K562 (cell line): ENCODE measurements around the gene PCDHGA5. TPM values are rescaled to one million over a fixed set of nuclear protein-coding genes. Genes with fewer than 3 reads are reported as not detected.

Experiments
- ATAC-seq: fragments of 200-7000 bp; cut with Tn5 transposase; 3 replicates; pipeline ENCODE4 v1.9.1; 2020; ENCODE audit warnings: moderate library complexity
- BruUV-seq: library from RNA; stranded (reverse); fragments of 400-500 nt; replicated peaks from 2 replicates; lab custom pipeline; 2021; lab: Mats Ljungman, UMichigan
- CTCF ChIA-PET: fragments of 300-600 bp; formaldehyde crosslinking; extraction: SDS; loops from one replicate; lab custom pipeline; 2021; ENCODE audit warnings: low intra/inter-chr PET ratio; lab: Yijun Ruan, JAX
- POLR2A ChIA-PET: fragments of 300-600, 350-650 bp; sonication (Branson Sonifier 250); formaldehyde crosslinking; extraction: SDS; loops from one replicate; lab custom pipeline; 2021; ENCODE audit warnings: antibody characterized with exemption, inconsistent platforms; lab: Yijun Ruan, JAX
- DNase-seq, 4 experiments: peaks; one replicate each; pipeline versions ENCODE4 v3.0.0 to v3.0.0-alpha.2; 2011 to 2018; ENCODE audit warnings: low spot score in 3 of 4, mixed read lengths in 3 of 4; ENCODE audit errors: extremely low read depth in 1 of 4
- FAIRE-seq: peaks from 2 replicates; lab custom pipeline; 2011; peaks lifted over from hg19 to GRCh38; lab: Jason Lieb, UNC
- H2AFZ ChIP-seq: 2 replicates; pipeline ENCODE4 v1.6.0; 2011; ENCODE audit warnings: low read depth, low read length, control low read depth, inconsistent platforms
- H3K27ac ChIP-seq: fragments of 200-600 bp; 3 replicates; pipeline ENCODE4 v1.8.0; 2011; ENCODE audit warnings: low read depth, mild to moderate bottlenecking, control low read depth, inconsistent platforms, low read length, moderate library complexity, mixed read lengths; ENCODE audit errors: extremely low read depth
- H3K27me3 ChIP-seq, 2 experiments: fragments of 300-600 bp in 1 of 2; 2 replicates in 1 of 2; 3 replicates in 1 of 2; pipeline versions ENCODE4 v1.6.0 to v1.8.0; 2011; ENCODE audit warnings: inconsistent platforms in 2 of 2, low read length in 2 of 2, mild to moderate bottlenecking in 1 of 2, mixed read lengths in 1 of 2, moderate library complexity in 1 of 2; ENCODE audit not compliant: control insufficient read depth in 2 of 2, insufficient read depth in 2 of 2
- H3K36me3 ChIP-seq: fragments of 300-600 bp; 3 replicates; pipeline ENCODE4 v1.8.0; 2011; ENCODE audit warnings: mild to moderate bottlenecking, low read length, inconsistent platforms; ENCODE audit not compliant: control insufficient read depth, insufficient read depth
- H3K4me1 ChIP-seq, 2 experiments: fragments of 200-600 bp in 1 of 2; replicated peaks in 1 of 2; 2 replicates in 1 of 2; 3 replicates in 1 of 2; pipeline versions ENCODE4 v1.5.1 to v1.8.0; 2011; ENCODE audit warnings: inconsistent platforms in 2 of 2, low read length in 2 of 2, mild to moderate bottlenecking in 1 of 2, mixed read lengths in 1 of 2, moderate library complexity in 1 of 2; ENCODE audit not compliant: control insufficient read depth in 2 of 2, insufficient read depth in 2 of 2
- H3K4me2 ChIP-seq: 2 replicates; pipeline ENCODE4 v1.6.1; 2011; ENCODE audit warnings: low read length, control low read depth, inconsistent platforms, mixed read lengths; ENCODE audit not compliant: insufficient read depth
- H3K4me3 ChIP-seq: fragments of 200-600 bp; sonication (generic), shearing (Covaris generic); 2 replicates; pipeline ENCODE4 v1.5.1; 2016; ENCODE audit warnings: control low read depth, inconsistent platforms
- H3K79me2 ChIP-seq: fragments of 200-600 bp; 3 replicates; pipeline ENCODE4 v1.8.0; 2011; ENCODE audit warnings: low read length, inconsistent platforms; ENCODE audit not compliant: control insufficient read depth, insufficient read depth
- H3K9ac ChIP-seq, 2 experiments: 2 replicates each; pipeline versions ENCODE4 v1.6.0 to v1.6.1; 2011; ENCODE audit warnings: low read depth in 2 of 2, low read length in 2 of 2, control low read depth in 1 of 2, inconsistent platforms in 1 of 2, mild to moderate bottlenecking in 1 of 2, mixed read lengths in 1 of 2; ENCODE audit not compliant: insufficient read depth in 1 of 2
- H3K9me1 ChIP-seq: one replicate; pipeline ENCODE4 v1.6.0; 2011; ENCODE audit warnings: inconsistent platforms, mild to moderate bottlenecking, low read length, moderate library complexity; ENCODE audit not compliant: control insufficient read depth, insufficient read depth
- H3K9me3 ChIP-seq: replicated peaks from 2 replicates; pipeline ENCODE4 v1.5.1; 2011; ENCODE audit warnings: low read depth, low read length, inconsistent platforms; ENCODE audit not compliant: control insufficient read depth, insufficient read depth
- H4K20me1 ChIP-seq: replicated peaks from 2 replicates; pipeline ENCODE4 v1.6.1; 2011; ENCODE audit warnings: low read length, inconsistent platforms, mixed read lengths; ENCODE audit not compliant: control insufficient read depth, insufficient read depth
- ARID3B ChIP-seq: fragments of 250-450 bp; sonication (Bioruptor Pico); IDR thresholded peaks from 2 replicates; pipeline ENCODE4 v1.4.0; 2020; ENCODE audit warnings: borderline replicate concordance
- ARNT ChIP-seq, 2 experiments: fragments of 450-650 bp; IDR thresholded peaks; 2 replicates each; pipeline ENCODE4 v1.6.1; 2016; ENCODE audit warnings: mild to moderate bottlenecking in 1 of 2
- ASH1L ChIP-seq: fragments of 450-650 bp; IDR thresholded peaks from 2 replicates; pipeline ENCODE4 v1.6.1; 2018; ENCODE audit warnings: borderline replicate concordance, mild to moderate bottlenecking, low read depth; ENCODE audit not compliant: partially characterized antibody
- CCAR2 ChIP-seq: fragments of 200-400 bp; formaldehyde crosslinking; IDR thresholded peaks from 2 replicates; pipeline ENCODE4 v1.6.1; 2017; ENCODE audit warnings: mild to moderate bottlenecking, low read depth, low read length
- ELK1 ChIP-seq: sonication (generic); formaldehyde crosslinking; IDR thresholded peaks from 2 replicates; pipeline ENCODE4 v1.8.1; 2022; ENCODE audit warnings: missing genetic modification reagents
- HDAC8 ChIP-seq: fragments of 450-650 bp; IDR thresholded peaks from 2 replicates; pipeline ENCODE4 v1.6.1; 2016; ENCODE audit warnings: mild to moderate bottlenecking, missing genetic modification characterization, moderate library complexity, missing compliant biosample characterization
- HLTF ChIP-seq: fragments of 450-650 bp; IDR thresholded peaks from 2 replicates; pipeline ENCODE4 v1.6.1; 2016
- HMG20B ChIP-seq: fragments of 250-450 bp; sonication (Bioruptor Pico); IDR thresholded peaks from 2 replicates; pipeline ENCODE4 v1.5.0; 2021; ENCODE audit warnings: mild to moderate bottlenecking
- TEAD1 ChIP-seq, 2 experiments: fragments of 450-650 bp in 1 of 2; sonication (generic) in 1 of 2; formaldehyde crosslinking; IDR thresholded peaks; 2 replicates each; pipeline versions ENCODE4 v1.4.0 to v1.8.0; 2020 to 2022; ENCODE audit warnings: mild to moderate bottlenecking in 2 of 2, missing genetic modification reagents in 1 of 2
- ZBTB11 ChIP-seq, 3 experiments: fragments of 200-800 bp in 1 of 3; fragments of 250-450 bp in 1 of 3; fragments of 450-650 bp in 1 of 3; sonication (Bioruptor Pico) in 1 of 3; sonication (Bioruptor generic) in 1 of 3; formaldehyde crosslinking in 1 of 3; IDR thresholded peaks; 2 replicates each; pipeline versions ENCODE4 v1.6.1 to v1.8.0; 2016 to 2022; ENCODE audit warnings: mild to moderate bottlenecking in 2 of 3, missing genetic modification characterization in 2 of 3, missing compliant biosample characterization in 1 of 3, moderate library complexity in 1 of 3
- ZBTB33 ChIP-seq: sonication (generic); formaldehyde crosslinking; IDR thresholded peaks from 2 replicates; pipeline ENCODE4 v1.8.1; 2023; ENCODE audit warnings: mild to moderate bottlenecking, missing genetic modification reagents
- ZNF184 ChIP-seq: sonication (generic); formaldehyde crosslinking; IDR thresholded peaks from 2 replicates; pipeline ENCODE4 v1.5.0; 2020; ENCODE audit warnings: missing genetic modification reagents
- ZNF197 ChIP-seq: fragments of 200-800 bp; sonication (Bioruptor generic); IDR thresholded peaks from 2 replicates; pipeline ENCODE4 v1.6.1; 2016; ENCODE audit warnings: low read depth, missing genetic modification characterization, missing compliant biosample characterization
- ZNF696 ChIP-seq: fragments of 250-450 bp; sonication (Bioruptor Pico); conservative IDR thresholded peaks from 2 replicates; pipeline ENCODE4 v1.4.0; 2020; ENCODE audit warnings: mild to moderate bottlenecking, moderate library complexity
- WGBS: fragments of 100-300 bp; shearing (Covaris generic); methylation state at CpG from one replicate; pipeline ENCODE4 v1.1.6; 2016; ENCODE audit warnings: low coverage, mixed read lengths; ENCODE audit not compliant: insufficient coverage; ENCODE audit errors: missing lambda C conversion rate; 5-methylcytosine and 5-hydroxymethylcytosine counted together
- in situ Hi-C: fragments of 300-500 bp; cut with MboI; formaldehyde crosslinking; loops from 4 replicates; pipeline ENCODE4 v1.15.0; 2018; ENCODE audit warnings: inconsistent platforms, mixed read lengths
- intact Hi-C: fragments of 100-400 bp; cut with micrococcal nuclease; formaldehyde crosslinking; loops from 2 replicates; pipeline ENCODE4 v1.14.2; 2022
- polyA plus RNA-seq, 8 experiments: library from polyadenylated mRNA; depleted of rRNA in 4 of 8; stranded (reverse) in 5 of 8; unstranded in 3 of 8; fragments of >200 nt; fragmentation: Nextera tagmentation in 2 of 8; fragmentation: Illumina TruSeq in 1 of 8; extraction: Ambion mirVana in 2 of 8; extraction: Trizol in 1 of 8; gene quantifications; 2 replicates each; pipeline versions ENCODE4 v1.2.1 to v1.2.3, GENCODE V29; 2011 to 2014; ENCODE audit warnings: inconsistent platforms in 1 of 8, missing spikeins in 1 of 8
- total RNA-seq, 7 experiments: library from RNA; depleted of rRNA in 6 of 7; stranded (reverse); fragments of >200 nt in 6 of 7; fragmentation: Illumina TruSeq in 2 of 7; extraction: Trizol in 2 of 7; gene quantifications; 2 replicates each; pipeline versions ENCODE4 v1.2.1 to v1.2.3, GENCODE V29; 2011 to 2021; ENCODE audit warnings: low replicate concordance in 1 of 7

PCDHGA5 gene
- total and polyA plus RNA-seq, 9 of the 15 experiments (the other 6 are each of a cell fraction or from before 2014, with no cell fraction given) = 0.01 to 0.18 (median 0.12) TPM; not detected in 1

GRCh38 chr5:141374627-141375026 is 10.7 kb downstream of the PCDHGA5 start:
- no TSS peak for BruUV-seq
- H3K27ac ChIP-seq = no peak overlapping the region
- no peaks in the 10 kb centered on the region for H3K9me1 ChIP-seq
- no peak overlapping the region for H3K4me3 ChIP-seq
- H3K4me2 ChIP-seq = no peak overlapping the region
- WGBS = 6% methylated on average over 14 of the region's 14 CpGs
- in situ Hi-C loops = no loop called here
- H3K9me3 ChIP-seq = no peaks in the 10 kb centered on the region
- H4K20me1 ChIP-seq = no peaks in the 10 kb centered on the region
- peaks cover 4 to 38% of the 10 kb centered on the region in 2 experiments; a peak in 4 of 5 replicates for H3K27me3 ChIP-seq
- no peak for ATAC-seq
- peaks cover 0 to 7% of the 10 kb centered on the region in 2 experiments; a peak in 1 of 5 replicates for H3K4me1 ChIP-seq
- no peaks in the 10 kb centered on the region for H3K36me3 ChIP-seq
- ChIA-PET POLR2A (interaction anchor here (0.6 kb wide), 1 partner anchor 206 kb away, joined by 5 read pairs; no protein-coding TSS in a partner anchor), CTCF (interaction anchor here (1.3 kb wide), 1 partner anchor 140 kb away, joined by 3 read pairs; no protein-coding TSS in a partner anchor)
- intact Hi-C loops = loop anchor here (5.0 kb wide), 1 partner anchor 47 kb away; no protein-coding TSS in a partner anchor
- no peak overlapping the region for H2AFZ ChIP-seq
- DNase-seq = no peak
- H3K79me2 ChIP-seq = no peaks in the 10 kb centered on the region
- no peak for FAIRE-seq
- H3K9ac ChIP-seq = no peak overlapping the region
- TF ChIP-seq ZNF197 (no peak), ZNF184 (CRISPR knock-in tag) (no peak), ASH1L (no peak), HMG20B (CRISPR knock-in tag) (no peak), ZNF696 (CRISPR knock-in tag) (no peak), ARNT (IDR thresholded peaks at IDR 0.05) (no peak), HLTF (no peak), CCAR2 (no peak), ZBTB33 (no peak), ARID3B (no peak), ZBTB11 (CRISPR knock-in tag; IDR thresholded peaks at IDR 0.05) (no peak), TEAD1 (CRISPR knock-in tag; IDR thresholded peaks at IDR 0.05) (no peak), ELK1 (CRISPR knock-in tag) (no peak), HDAC8 (tag) (no peak)
